HG02885 (cell line): ENCODE measurements around the gene ANGPT4.

Experiments used
- ATAC-seq: cut with Tn5 transposase; IDR thresholded peaks from one replicate; pipeline ENCODE4 v1.9.1; 2021; ENCODE audit warnings: mild to moderate bottlenecking; ENCODE audit not compliant: unreplicated experiment, poor library complexity

Gene ANGPT4

GRCh38 chr20:848193-848592, 67.9 kb downstream of the ANGPT4 start:
- no peak for ATAC-seq

- peak; percentile 42 for ATAC-seq
Observed at GRCh38 chr20:846894-847278, 69.2 kb downstream of the ANGPT4 start.

DNA sequence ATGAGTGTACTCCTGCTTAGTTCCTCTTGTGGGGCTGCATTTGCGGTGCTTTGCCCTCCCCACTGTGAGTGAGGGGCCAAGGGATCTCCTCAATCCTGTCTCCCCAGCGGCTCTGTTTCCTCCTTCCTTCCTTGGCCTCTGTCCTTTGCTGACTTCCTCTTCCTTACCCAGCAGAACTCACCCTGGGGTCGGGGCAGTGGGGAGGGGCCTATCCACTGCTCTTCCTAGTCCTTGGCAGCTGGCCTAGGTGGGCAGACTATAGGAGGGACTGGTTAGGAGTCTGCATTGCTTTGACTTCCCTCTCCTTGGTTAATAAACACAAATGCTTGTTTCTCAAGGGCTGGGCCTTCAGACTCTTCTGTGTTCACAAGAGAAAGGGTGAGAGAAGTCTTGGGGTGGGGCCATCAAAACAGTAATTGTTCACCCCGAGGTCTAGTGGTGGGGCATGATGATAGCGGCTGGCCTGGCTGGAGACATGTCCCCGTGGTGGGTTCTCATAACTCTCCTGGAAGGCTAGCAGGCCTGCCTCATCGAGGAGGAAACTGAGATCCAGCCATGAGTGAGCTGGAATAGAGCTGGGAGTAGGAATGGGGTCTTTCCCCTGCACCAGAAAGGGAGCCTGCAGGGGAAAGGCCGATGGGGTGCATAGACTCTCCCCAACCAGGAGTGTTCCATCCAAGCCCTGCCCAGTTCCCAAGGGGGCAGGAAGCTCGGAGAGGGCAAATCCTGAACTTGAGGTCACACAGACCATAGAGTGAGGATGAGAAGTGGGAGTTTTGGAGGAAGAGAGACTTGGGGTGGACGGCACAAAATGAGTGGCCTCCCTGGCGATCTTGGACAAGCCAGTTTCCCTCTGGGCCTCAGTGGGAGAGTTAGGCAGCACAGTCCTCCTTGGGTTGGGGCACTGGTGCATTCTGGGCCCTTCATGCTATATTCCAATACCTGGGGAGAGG, 69.9 kb downstream of the ANGPT4 start:
- ATAC-seq: no peak

DNA sequence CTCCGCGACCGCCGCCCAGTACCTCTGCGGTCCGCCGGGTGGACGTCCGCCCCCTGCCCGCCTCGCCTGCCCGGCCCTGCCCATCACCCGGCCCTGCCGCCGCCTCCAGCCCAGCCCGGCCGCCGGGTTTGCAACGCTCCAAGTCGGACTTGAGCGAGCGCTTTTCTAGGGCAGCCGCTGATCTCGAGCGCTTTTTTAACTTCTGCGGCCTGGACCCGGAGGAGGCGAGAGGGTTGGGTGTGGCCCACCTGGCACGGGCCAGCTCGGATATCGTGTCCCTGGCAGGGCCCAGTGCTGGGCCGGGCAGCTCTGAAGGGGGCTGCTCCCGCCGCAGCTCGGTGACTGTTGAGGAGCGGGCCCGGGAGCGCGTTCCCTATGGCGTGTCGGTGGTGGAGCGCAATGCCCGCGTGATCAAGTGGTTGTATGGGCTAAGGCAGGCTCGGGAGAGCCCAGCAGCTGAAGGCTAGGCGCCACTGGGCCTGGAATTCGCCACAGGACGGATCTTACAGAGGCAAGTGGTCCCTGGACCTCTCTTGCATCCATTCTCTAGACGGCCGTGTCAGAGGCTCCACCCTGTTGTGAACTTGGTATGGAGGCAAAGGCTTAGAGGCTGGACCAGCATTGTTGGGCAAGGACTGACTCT, 70.8 kb downstream of the ANGPT4 start:
- no peak for ATAC-seq

DNA sequence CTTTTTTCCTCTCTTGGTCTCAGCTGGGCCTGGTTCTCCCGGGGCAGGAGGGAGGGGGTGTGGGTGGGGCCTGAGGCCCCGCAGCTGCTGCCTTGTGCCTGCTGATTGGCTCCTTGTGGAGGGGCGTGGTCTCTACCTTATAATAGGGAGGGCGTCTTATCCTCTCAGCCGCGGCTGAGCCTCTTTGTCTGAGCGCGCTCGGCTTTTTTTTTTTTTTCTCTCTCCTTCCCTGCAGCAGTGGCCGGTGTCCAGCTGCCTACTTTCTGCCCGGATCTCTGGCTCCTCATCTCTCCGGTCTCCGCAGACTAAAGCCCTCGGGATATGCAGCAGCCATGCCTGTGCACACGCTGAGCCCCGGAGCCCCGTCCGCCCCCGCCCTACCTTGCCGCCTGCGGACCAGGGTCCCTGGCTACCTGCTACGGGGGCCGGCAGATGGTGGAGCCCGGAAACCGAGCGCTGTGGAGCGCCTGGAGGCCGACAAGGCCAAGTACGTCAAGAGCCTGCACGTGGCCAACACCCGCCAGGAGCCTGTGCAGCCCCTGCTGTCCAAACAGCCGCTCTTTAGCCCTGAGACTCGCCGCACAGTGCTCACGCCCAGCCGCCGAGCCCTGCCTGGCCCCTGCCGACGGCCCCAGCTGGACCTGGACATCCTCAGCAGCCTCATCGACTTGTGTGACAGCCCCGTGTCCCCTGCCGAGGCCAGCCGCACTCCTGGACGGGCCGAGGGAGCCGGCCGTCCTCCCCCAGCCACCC, 71.5 kb downstream of the ANGPT4 start:
- ATAC-seq: peak; percentile 94

DNA sequence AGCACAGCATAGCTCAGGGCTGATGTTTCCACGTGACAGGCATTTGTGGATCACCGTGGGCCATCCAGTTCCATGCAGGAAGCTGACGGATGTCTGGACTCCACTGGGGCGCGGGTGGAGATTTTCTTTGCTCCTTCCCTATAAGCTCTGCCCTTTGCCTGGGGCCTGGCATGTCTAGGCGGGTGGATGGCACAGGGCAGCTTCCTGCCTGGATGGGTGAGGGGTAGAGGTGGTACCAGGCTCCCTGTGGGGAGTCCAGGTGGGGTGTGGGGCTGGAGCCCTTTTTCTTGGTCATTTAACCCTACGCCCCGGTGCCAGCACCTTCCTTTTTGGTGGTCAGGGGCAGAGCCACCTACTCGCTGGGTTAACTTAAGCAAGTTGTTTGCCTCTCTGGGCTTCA, 72.2 kb downstream of the ANGPT4 start:
- no peak for ATAC-seq

- ATAC-seq: no peak
Observed at GRCh38 chr20:842547-842940, 73.6 kb downstream of the ANGPT4 start.

GRCh38 chr20:841568-842546, 74.3 kb downstream of the ANGPT4 start:
- no peak for ATAC-seq

DNA sequence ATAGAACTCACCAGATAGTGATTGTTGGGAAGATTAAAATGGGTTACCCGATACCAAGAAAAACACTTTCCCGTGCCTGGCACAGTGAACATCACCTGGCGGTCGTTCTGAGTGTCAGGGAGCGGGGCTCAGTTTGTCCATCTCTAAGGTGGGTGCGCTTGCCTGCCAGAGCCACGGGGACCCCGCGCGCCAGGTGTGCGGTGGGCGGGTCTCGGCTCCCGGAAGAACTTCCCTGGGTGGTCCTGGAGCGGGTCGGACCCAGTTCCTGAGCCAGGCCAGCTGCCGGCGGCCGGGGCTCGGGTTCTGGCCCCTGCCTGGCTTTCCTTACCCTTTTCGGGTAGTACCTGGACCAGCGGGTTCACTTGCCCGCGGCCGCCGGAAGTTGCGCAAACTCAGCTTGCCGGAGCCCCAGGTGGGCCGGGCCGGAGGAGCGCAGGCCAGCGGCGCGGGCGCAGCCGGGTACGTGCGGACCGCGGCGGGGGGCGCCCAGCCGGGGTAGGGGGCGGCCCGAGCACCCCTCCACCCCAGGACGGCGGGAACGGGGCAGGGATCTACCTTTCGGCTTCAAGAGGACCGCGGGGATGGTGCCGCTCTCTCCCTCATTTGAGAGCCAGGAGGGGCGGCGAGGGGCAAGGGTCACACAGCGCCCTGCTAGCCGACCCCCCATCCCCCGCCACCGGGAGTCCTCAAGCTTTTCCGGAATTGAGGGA, 75.1 kb downstream of the ANGPT4 start:
- ATAC-seq: no peak

DNA sequence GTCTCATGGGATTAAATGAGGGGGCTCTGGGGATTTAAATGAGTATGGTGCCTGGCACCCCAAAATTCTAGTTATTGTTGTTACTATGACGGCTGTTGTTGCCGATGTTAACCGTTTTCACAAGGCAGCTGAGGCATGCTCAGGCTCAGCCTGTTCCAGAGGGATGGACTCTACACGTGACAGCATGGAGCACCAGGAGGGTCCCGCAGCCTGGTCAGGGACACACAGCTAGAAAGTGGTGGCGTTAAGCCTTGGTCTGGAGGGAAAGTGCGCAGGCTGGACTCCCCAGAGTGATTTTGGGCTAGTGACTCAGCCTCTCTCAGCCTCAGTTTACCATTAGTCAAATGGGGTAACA, 75.7 kb downstream of the ANGPT4 start:
- ATAC-seq: no peak

- ATAC-seq: no peak
Observed at GRCh38 chr20:839626-840025, 76.5 kb downstream of the ANGPT4 start.

DNA sequence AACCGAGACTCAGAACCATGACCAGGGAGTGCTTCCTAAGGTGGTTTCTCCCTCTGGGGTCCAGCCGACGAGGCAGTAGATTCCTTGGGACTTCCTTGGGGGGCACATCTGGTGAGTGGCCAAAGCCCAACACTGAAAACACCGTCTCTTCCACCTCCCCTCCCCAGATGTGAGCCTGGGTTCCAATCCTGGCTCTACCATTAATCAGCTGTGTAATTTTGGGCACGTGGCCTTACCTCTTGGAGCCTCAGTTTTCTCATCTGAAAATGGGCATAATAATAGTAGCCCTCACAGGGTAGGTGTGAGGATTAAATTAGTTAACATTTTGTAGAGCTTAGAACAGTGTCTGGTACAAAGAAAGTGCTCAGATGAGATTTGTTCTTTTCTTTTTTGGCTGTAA, 77.1 kb downstream of the ANGPT4 start:
- no peak for ATAC-seq

DNA sequence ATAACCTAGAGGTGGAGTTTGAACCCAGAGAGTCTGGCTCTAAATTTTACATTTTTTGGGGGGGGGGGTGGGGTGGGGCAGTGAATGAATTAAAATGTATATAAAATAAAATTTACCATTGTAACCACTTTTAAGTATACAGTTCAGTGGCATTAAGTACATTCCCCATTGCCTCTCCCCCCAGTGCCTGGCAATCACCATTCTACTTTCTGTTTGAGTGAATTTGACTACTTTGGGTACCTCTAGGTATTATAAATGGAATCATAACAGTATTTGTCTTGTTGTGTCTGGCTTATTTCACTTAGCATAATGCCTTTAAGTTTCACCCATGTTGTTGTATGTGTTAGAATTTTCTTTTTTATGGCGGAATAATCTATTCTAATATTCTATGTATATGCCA, 79.9 kb downstream of the ANGPT4 start:
- ATAC-seq: no peak

DNA sequence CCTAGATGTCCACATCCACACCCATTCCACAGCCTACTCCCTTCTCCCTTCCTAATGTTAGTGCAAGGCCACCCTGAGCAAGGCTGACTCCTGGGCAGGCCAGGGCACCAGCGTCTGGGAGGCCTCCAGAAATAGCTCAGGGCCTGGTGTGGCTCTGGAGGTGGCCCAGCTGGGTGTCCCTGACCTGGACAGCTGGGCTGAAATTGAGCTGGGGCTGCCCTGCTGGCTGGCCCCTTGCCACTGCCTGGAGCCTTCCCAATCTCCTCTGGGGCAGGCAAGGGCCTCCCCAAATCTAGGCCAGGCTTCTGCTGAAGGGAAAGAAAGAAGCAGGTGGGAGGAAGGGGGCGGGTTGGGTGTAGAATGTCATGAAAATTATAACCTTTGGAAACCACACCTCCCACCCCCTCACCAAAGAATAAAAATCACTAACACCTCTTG, 80.5 kb downstream of the ANGPT4 start:
- no peak for ATAC-seq

GRCh38 chr20:834151-834746, 81.9 kb downstream of the ANGPT4 start:
- peak; percentile 3 for ATAC-seq

DNA sequence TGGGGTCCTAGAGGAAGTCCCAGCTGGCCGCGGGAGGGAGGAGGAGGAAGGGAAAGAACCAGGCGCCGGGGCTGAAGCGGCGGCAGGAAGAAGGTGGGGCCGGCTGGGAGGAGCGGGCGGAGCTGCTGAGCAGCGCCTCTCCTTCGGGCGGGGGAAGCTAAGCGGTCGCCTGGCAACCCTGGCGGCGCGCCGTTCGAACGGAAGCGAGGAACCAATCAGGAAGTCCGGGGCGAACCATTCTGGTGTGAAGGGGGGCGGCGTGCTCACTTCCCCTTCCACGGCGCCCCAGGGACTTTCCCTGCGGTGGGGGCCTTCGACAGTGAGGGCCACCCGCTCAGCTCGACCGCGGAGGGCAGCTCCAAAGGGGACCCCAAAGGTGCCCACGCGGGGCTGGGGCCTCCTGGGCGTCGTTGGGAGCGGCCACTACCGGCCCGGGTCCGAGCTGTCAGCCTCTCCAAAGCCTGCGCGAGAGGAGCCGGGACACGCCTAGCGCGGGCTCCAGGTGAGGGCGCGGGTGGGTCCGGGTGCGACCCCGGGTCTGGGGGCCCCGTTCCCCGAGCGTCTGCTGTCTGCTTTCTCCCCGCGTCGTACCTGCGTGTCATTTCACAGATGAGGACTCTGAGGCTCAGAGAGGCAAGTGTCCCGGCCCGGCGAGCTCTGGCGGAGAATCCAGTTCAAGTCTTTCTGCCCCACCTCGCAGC, 82.5 kb downstream of the ANGPT4 start, which contains the start of gene FAM110A:
Gene FAM110A (plus strand): TSS at position 266 of the 701 bp plus-strand sequence. CDS start 11,090 bp downstream, outside the sequence.
- peak; percentile 95 for ATAC-seq

- ATAC-seq: no peak
Observed at GRCh38 chr20:833121-833449, 83.0 kb downstream of the ANGPT4 start.

DNA sequence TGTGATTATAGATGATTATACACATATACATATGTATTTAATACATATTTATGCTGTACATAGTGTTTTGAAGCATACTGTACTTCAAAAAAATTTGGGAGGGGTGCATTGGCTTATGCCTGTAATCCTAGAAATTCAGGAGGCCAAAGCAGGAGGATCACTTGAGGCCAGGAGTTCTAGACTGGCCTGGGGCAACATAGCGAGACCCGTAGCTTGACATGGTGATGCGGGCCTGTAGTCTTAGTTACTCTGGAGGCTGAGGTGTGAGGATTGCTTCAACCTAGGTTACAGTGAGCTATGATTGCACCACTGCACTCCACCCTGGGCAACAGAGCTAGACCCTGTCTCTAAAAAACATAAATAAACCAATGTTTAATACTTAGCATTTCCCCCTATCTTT, 84.2 kb downstream of the ANGPT4 start:
- no peak for ATAC-seq
